ENCODE measurements around the gene PKNOX2.

Gene PKNOX2

DNA sequence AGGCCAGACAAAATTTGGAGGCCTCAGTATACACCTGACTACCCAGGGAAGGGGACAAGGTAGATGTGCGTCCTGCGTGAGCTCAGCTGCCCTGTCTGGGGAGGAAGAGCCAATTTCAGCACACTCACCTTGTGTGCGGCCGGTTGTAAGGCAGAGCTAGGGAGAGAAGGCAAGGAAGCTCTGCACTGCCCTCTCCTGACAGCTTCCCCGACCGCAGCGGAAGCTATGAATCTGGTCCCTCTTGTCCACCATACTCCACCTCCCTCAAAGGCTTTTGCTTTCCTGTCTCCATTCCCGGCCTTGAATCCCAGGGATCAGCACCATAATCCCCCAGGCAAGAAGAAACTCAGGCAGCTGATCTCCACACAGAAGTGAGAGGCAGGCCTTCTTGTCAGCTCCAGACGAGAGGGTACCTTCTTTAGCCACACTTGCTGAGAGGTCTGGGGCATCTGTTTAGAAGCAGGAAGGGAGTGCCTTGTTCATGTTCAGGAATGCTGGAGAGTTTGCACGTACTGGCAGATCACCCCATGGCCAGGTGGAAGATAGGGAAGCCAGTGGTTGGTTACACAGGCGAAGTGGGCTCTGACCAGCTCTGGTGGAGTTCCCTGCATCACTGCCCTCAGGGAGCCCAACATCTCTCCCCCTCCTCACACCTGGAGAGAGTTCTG lies 269.0 kb downstream of the PKNOX2 start:
- H3K4me1 Mint-ChIP-seq (ENCODE audit: low read depth): peaks cover 6% of the 10 kb centered on the region
- H3K4me3 Mint-ChIP-seq: no peak overlapping the region
- intact Hi-C loops (cut with micrococcal nuclease): loop anchor here (10.0 kb wide), 1 partner anchor 441 kb away; no protein-coding TSS in a partner anchor
- no peak overlapping the region for H3K27ac Mint-ChIP-seq
- H3K36me3 Mint-ChIP-seq (ENCODE audit: low read depth): no peaks in the 10 kb centered on the region
- H3K27me3 Mint-ChIP-seq: peaks cover 21% of the 10 kb centered on the region
- H3K9me3 Mint-ChIP-seq: no peaks in the 10 kb centered on the region

DNA sequence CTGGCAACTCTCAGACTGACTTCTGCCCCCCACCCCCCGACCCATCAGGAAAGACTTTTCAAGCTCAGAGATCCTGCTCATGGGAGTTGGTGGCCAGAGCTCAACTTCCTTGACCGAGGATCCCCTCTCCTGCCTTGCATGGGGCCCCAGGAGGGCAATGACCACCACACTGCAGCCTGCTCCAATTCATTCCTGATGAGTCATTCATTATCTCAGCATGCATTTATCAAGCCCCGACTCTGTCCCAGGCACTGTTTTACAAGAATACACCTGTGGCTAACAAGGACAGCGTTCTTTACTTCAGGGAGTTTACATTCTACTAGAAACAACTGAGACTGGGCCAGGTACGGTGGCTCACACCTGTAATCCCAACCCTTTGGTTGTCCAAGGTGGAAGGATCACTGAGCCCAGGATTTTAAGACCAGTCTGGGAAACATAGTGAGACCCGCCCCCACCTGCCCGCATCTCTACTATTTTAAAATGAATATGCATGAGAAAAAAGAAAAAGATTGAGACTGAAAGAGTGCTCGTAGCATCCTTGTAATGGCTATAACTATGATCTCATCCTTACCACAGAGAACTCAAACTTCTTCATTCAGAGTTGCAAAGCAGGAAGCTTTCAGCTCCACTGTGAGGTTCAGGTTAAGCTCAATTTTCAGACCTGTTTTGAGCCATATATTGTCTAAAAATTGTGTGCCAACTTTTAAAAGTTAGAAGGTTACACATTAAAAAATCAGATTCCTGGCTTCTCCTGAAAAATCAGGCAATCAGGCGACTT lies 271.1 kb downstream of the PKNOX2 start:
- Mint-ChIP-seq H3K27me3 (peaks cover 28% of the 10 kb centered on the region), H3K4me3 (no peak overlapping the region), H3K27ac (no peak overlapping the region)

DNA sequence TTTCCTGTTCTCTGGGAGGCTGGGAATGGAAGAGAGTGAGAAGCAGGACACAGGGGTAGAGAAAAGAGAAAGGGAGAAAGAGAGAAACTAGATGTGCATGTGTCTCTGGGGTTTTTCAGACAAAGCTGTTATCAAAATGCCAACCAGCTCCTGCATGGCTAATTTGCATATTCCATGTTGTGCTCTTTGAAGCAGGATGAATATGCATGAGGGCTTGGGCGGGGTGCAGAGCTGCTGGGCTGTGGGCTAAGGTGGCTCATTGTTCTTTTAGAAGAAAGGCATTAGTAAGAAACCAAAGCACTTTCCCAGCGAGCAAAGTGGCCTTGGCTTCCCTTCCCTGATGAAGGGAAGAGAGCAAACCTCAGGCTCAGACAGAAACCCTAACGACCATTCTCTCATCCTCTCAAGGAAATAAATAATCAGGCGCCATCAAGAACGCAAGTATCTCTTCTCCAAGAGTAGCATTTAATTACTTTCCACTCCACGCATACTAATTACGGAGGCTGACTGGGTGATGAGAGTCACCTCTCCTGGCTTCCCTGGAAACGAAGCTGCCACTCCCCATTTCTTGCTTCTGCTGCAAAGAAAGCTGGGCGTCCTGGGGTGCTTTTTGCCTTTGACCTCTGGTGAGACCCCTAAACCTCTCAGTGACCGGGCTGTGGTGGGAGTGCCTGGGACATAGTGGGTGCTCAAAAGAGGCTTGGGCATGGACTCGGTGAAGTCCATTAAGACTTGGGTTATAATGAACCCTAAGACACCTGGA lies 277.3 kb downstream of the PKNOX2 start:
- Mint-ChIP-seq H3K36me3 (ENCODE audit: low read depth) (no peaks in the 10 kb centered on the region), H3K4me3 (no peak overlapping the region), H3K4me1 (ENCODE audit: low read depth) (no peaks in the 10 kb centered on the region), H3K27me3 (peaks cover 32% of the 10 kb centered on the region), H3K9me3 (no peaks in the 10 kb centered on the region), H3K27ac (no peak overlapping the region)
- intact Hi-C loops (cut with micrococcal nuclease): no loop called here

More for the DNA sequence above, 271.1 kb downstream of the PKNOX2 start:
- H3K9me3 Mint-ChIP-seq: no peaks in the 10 kb centered on the region
- no peaks in the 10 kb centered on the region for H3K36me3 Mint-ChIP-seq (ENCODE audit: low read depth)
- intact Hi-C loops (cut with micrococcal nuclease): loop anchor here (10.0 kb wide), 1 partner anchor 439 kb away; no protein-coding TSS in a partner anchor
- peaks cover 6% of the 10 kb centered on the region for H3K4me1 Mint-ChIP-seq (ENCODE audit: low read depth)

DNA sequence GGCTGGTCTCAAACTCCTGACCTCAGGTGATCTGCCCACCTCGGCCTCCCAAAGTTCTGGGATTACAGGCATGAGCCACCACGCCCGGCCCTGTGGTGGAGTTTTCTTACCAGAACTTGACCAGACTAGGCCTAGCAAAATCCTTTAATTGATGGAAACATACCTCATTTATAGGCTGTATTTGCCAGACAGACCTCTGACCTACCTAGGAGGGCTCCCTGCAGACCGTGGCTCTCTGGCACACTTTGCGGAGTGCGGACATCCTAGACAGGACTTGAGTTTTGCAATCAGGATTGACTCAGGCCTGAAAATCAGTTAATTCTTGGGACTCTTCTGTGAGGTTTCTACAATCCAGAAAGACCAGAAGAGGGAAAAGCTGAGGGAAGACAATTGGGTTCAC lies 278.4 kb downstream of the PKNOX2 start:
- intact Hi-C loops (cut with micrococcal nuclease): no loop called here
- Mint-ChIP-seq H3K27ac (no peak overlapping the region), H3K27me3 (peaks cover 28% of the 10 kb centered on the region), H3K4me1 (ENCODE audit: low read depth) (no peaks in the 10 kb centered on the region), H3K4me3 (no peak overlapping the region), H3K9me3 (no peaks in the 10 kb centered on the region), H3K36me3 (ENCODE audit: low read depth) (no peaks in the 10 kb centered on the region)

DNA sequence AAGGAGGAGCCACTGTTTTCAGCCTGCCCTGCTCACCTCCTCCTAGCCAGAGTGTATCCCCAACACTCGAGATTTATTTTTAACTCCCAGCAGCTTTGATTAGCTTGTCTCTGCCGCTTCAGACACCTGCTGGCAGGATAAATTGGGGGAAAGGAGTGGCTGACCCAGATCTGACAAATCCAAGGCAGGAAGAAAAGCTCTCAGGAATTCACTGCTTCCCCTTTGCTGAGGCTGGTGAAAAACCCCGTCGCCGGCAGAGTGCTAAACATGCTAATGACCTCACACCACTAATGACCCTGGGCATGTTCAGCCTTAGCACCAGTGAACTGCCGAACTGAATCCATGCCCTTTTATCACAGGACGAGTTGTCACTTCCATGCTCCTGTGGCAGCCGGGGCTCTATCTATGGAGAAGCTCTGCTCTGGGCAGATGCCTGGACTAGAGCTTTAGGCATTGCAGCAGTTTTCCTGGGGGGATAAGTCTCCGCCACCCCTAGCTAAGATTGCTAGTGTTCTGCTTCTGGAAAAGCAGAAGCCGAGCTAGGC lies 279.3 kb downstream of the PKNOX2 start:
- intact Hi-C loops (cut with micrococcal nuclease): no loop called here
- Mint-ChIP-seq H3K4me3 (no peak overlapping the region), H3K4me1 (ENCODE audit: low read depth) (no peaks in the 10 kb centered on the region), H3K36me3 (ENCODE audit: low read depth) (no peaks in the 10 kb centered on the region), H3K27me3 (peaks cover 26% of the 10 kb centered on the region), H3K9me3 (no peaks in the 10 kb centered on the region), H3K27ac (no peak overlapping the region)

DNA sequence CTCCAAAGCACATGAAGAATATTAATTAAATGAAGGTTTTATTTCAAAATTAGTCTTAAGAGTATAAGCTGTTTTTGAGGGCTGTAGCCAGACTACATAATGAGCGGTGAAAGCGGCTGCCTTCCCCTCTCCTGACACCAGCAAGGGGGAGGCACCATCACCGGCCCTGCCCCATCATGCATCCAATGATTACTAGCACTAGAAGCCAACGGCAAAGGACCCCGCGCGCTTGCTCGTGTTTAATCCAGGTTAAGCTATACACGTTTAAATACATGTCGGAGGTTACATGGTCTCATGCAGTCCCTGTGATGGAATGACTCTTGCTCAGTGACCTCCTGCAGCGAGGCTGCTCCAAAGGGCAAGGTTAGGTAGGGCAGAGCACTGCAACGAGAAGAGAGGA lies 281.2 kb downstream of the PKNOX2 start:
- Mint-ChIP-seq H3K27me3 (peaks cover 19% of the 10 kb centered on the region), H3K4me1 (ENCODE audit: low read depth) (no peaks in the 10 kb centered on the region), H3K9me3 (no peaks in the 10 kb centered on the region), H3K36me3 (ENCODE audit: low read depth) (no peaks in the 10 kb centered on the region), H3K27ac (no peak overlapping the region), H3K4me3 (no peak overlapping the region)
- intact Hi-C loops (cut with micrococcal nuclease): no loop called here

DNA sequence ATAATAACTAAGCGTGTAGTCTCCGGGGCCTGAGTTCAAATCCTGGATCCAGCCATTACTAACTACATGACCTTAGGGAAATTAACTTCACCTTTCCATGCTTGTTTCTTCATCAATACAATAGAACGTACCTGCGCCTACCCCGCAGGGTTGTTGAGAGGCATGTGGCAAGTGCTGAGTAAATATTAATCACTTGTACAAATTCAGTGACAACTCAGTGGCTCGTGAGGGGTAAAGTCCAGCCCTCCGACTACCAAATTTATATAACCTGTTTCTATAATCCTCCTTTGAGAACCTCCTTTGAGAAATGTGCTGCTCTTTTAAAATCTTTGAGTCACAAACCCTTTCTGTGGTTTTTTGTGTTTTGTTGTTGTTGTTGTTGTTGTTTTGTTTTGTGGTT lies 281.7 kb downstream of the PKNOX2 start:
- no peak overlapping the region for H3K27ac Mint-ChIP-seq
- peaks cover 14% of the 10 kb centered on the region for H3K27me3 Mint-ChIP-seq
- intact Hi-C loops (cut with micrococcal nuclease): no loop called here
- no peak overlapping the region for H3K4me3 Mint-ChIP-seq
- H3K4me1 Mint-ChIP-seq (ENCODE audit: low read depth): peaks cover 2% of the 10 kb centered on the region
- no peaks in the 10 kb centered on the region for H3K9me3 Mint-ChIP-seq
- no peaks in the 10 kb centered on the region for H3K36me3 Mint-ChIP-seq (ENCODE audit: low read depth)

DNA sequence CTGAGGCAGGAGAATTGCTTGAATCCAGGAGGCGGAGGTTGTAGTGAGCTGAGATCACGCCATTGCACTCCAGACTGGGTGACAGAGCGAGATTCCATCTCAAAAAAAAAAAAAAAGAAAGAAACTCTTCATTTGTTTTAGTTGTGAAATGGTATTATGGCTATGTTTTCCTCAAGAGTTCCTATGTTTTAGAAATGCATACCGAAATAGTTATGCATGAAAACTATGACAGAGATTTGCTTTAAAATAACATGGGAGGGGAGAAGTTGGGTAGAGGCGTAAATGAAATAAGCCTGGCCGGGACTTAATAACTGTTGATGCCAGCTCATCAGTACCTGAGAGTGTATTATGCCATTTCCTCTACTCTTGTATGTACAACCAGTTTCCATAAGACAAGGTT lies 283.2 kb downstream of the PKNOX2 start:
- Mint-ChIP-seq H3K36me3 (ENCODE audit: low read depth) (no peaks in the 10 kb centered on the region), H3K27ac (no peak overlapping the region), H3K4me3 (no peak overlapping the region), H3K4me1 (ENCODE audit: low read depth) (peaks cover 10% of the 10 kb centered on the region), H3K27me3 (peaks cover 6% of the 10 kb centered on the region), H3K9me3 (no peaks in the 10 kb centered on the region)
- intact Hi-C loops (cut with micrococcal nuclease): no loop called here

DNA sequence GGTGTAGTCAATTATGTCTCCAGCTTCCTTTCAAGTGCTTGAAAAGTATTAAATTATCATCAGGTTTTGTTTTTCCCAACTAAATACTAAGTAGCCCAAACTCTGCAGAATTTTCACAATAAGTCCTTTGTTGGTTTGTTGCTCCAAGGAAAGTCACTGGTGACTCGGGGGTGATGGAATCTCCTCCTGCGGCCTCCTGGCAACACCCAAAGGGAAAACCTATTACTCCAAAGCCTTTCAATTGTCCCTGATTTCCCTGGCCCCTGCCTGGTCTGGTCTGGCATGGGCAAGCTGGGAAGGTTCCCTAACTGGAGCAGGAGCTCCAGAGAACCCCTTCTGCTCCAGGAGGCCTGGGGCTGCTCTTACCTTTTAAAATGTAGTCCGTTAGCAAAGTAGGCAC lies 283.6 kb downstream of the PKNOX2 start:
- H3K9me3 Mint-ChIP-seq: no peaks in the 10 kb centered on the region
- intact Hi-C loops (cut with micrococcal nuclease): no loop called here

DNA sequence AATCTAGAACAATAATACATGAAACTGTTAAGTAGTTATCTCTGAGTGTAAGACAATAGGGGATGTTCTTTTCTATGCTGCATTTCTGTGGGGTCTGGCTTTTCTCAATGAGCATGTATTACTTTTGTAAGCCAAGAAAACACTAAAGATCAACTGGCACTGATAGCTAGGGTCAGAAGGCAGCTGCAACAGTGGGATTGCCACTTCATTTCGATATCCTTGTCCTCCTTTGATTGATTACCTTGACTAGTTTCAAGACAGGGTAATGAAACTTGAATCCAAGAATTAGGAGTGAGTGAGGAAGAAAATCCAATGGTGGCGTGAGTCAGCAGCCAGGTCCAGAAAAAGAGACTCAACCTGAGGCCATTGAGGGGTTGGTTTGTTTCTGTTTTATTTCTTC lies 285.0 kb downstream of the PKNOX2 start:
- intact Hi-C loops (cut with micrococcal nuclease): no loop called here
- peaks cover 10% of the 10 kb centered on the region for H3K4me1 Mint-ChIP-seq (ENCODE audit: low read depth)
- H3K36me3 Mint-ChIP-seq (ENCODE audit: low read depth): no peaks in the 10 kb centered on the region
- H3K27me3 Mint-ChIP-seq: peaks cover 5% of the 10 kb centered on the region
- no peak overlapping the region for H3K27ac Mint-ChIP-seq
- no peak overlapping the region for H3K4me3 Mint-ChIP-seq
- H3K9me3 Mint-ChIP-seq: no peaks in the 10 kb centered on the region

More for the DNA sequence above, 283.6 kb downstream of the PKNOX2 start:
- no peak overlapping the region for H3K27ac Mint-ChIP-seq
- no peak overlapping the region for H3K4me3 Mint-ChIP-seq
- peaks cover 6% of the 10 kb centered on the region for H3K27me3 Mint-ChIP-seq
- H3K36me3 Mint-ChIP-seq (ENCODE audit: low read depth): no peaks in the 10 kb centered on the region
- H3K4me1 Mint-ChIP-seq (ENCODE audit: low read depth): peaks cover 10% of the 10 kb centered on the region

DNA sequence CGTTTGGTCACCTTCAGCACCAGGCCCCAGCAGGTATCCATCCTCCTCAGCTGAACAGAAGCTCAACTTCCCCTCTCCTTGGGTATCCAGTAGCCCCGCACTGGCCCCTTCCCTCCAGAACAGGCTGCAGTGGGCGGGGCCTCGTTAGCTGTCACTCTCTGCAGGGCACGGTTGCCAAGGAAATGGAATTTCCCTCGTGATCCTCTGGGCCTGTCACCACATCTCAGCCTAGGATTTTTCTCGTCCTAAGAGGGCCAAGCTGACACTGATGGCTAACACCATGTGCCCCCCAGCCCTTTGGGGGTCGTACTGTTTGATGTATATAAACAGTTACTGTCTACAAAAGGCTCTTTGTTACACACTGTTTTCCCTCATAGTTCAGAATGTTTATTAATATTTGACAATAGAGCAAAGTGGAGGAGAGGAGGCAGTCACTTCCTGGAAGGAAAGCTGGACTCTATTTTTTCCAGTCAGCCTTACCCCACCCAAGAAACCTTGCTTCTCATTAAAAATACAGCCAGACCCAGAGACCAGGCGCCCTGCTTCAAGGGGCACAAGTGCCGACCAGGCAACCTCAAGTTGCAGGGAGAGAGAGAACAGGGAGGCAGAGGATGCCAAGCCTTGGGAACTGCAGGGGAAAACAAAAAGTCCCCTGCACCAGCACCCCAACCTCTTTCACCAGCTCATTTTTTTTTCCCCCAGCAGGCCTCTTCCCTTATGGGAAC lies 287.0 kb downstream of the PKNOX2 start:
- no peaks in the 10 kb centered on the region for H3K9me3 Mint-ChIP-seq
- H3K27ac Mint-ChIP-seq: no peak overlapping the region
- intact Hi-C loops (cut with micrococcal nuclease): no loop called here
- H3K4me3 Mint-ChIP-seq: no peak overlapping the region
- H3K27me3 Mint-ChIP-seq: no peaks in the 10 kb centered on the region
- H3K36me3 Mint-ChIP-seq (ENCODE audit: low read depth): no peaks in the 10 kb centered on the region
- H3K4me1 Mint-ChIP-seq (ENCODE audit: low read depth): peaks cover 18% of the 10 kb centered on the region

DNA sequence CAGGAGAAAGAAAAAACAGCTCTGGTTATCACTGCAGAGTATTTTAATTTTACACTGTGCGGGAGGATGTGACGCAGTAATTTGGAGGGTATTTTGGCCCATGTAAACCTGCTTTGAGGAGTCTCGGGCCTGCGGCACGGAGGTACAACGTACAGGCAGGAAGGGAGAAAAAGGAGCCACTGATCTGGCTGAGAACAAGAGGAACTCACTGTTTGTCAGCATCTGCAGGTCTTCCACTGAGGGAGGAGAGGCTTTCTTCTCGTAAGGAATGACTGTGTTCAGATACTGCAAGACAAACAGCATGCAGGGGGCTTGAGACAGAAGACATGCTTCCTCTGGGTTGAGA lies 287.5 kb downstream of the PKNOX2 start:
- intact Hi-C loops (cut with micrococcal nuclease): no loop called here
- H3K4me1 Mint-ChIP-seq (ENCODE audit: low read depth): peaks cover 18% of the 10 kb centered on the region
- H3K4me3 Mint-ChIP-seq: no peak overlapping the region
- no peak overlapping the region for H3K27ac Mint-ChIP-seq
- no peaks in the 10 kb centered on the region for H3K9me3 Mint-ChIP-seq
- no peaks in the 10 kb centered on the region for H3K27me3 Mint-ChIP-seq
- H3K36me3 Mint-ChIP-seq (ENCODE audit: low read depth): no peaks in the 10 kb centered on the region

DNA sequence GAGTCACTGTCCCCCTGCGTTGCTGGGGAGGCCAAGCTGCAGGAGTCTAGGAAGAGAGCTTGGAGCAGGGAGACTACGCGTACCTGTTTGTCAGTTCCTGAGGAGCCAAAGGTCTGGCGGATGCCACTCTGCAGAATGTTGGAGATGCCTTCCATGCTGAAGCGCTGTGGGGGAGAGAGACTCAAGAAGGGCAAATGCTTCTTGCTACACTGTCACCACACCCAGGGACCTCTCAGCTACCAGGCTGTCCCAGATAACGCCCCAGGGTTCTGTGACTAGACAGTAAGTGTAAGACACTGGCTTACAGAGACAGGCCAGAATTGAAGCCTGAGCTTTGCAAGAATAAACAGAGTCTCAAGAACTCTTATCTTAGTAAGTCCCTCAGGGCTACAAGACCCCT lies 289.5 kb downstream of the PKNOX2 start:
- intact Hi-C loops (cut with micrococcal nuclease): no loop called here
- H3K27ac Mint-ChIP-seq: no peak overlapping the region
- no peaks in the 10 kb centered on the region for H3K27me3 Mint-ChIP-seq
- H3K36me3 Mint-ChIP-seq (ENCODE audit: low read depth): no peaks in the 10 kb centered on the region
- no peaks in the 10 kb centered on the region for H3K9me3 Mint-ChIP-seq
- peaks cover 23% of the 10 kb centered on the region for H3K4me1 Mint-ChIP-seq (ENCODE audit: low read depth)
- no peak overlapping the region for H3K4me3 Mint-ChIP-seq

Data from dendritic cell treated with granulocyte-macrophage colony-stimulating factor and Interleukin-4, amounts not matched to agents 40 ng/mL and 50 ng/mL, for 4 days (primary cell).